H1 (cell line): ENCODE measurements around the gene PURA. TPM values are rescaled to one million over a fixed set of nuclear protein-coding genes. Genes with fewer than 3 reads are reported as not detected.

Source experiments
- FOSL1 ChIP-seq: IDR thresholded peaks from 2 replicates; pipeline ENCODE4 v1.6.1; 2011; ENCODE audit warnings: mild to moderate bottlenecking, low read depth, low read length, moderate library complexity; ENCODE audit not compliant: insufficient read depth
- RFX5 ChIP-seq: IDR thresholded peaks from 2 replicates; pipeline ENCODE4 v1.6.1; 2011; ENCODE audit warnings: low read depth, low read length, improper control_type of control experiment, borderline replicate concordance
- polyA plus RNA-seq, 7 experiments: library from polyadenylated mRNA; depleted of rRNA in 3 of 7; stranded (reverse) in 5 of 7; unstranded in 2 of 7; fragments of >200 nt in 5 of 7; fragments of 200-250 nt in 2 of 7; gene quantifications; 1 replicate in 5 of 7; 2 replicates in 1 of 7; 4 replicates in 1 of 7; pipeline versions ENCODE4 v1.2.1 to v1.2.3, GENCODE V29; 2011 to 2013; ENCODE audit warnings: missing spikeins in 2 of 7, mixed read lengths in 2 of 7
- total RNA-seq: library from RNA; stranded (reverse); fragmentation: NEBNext Ultra II Directional; extraction: Animal tissue kit (Norgen Biotek cat#: 25700); gene quantifications from 2 replicates; pipeline ENCODE4 v1.2.1, GENCODE V29; 2021
- TF ChIP-seq, protein P1 (sequence below): IDR thresholded peaks from 2 replicates; pipeline ENCODE4 v1.6.1; 2012; ENCODE audit warnings: inconsistent platforms

Gene PURA
- total and polyA plus RNA-seq, 2 of the 8 experiments (the other 6 are each of a cell fraction or from before 2014, with no cell fraction given) = 0.98 to 2.1 TPM

DNA sequence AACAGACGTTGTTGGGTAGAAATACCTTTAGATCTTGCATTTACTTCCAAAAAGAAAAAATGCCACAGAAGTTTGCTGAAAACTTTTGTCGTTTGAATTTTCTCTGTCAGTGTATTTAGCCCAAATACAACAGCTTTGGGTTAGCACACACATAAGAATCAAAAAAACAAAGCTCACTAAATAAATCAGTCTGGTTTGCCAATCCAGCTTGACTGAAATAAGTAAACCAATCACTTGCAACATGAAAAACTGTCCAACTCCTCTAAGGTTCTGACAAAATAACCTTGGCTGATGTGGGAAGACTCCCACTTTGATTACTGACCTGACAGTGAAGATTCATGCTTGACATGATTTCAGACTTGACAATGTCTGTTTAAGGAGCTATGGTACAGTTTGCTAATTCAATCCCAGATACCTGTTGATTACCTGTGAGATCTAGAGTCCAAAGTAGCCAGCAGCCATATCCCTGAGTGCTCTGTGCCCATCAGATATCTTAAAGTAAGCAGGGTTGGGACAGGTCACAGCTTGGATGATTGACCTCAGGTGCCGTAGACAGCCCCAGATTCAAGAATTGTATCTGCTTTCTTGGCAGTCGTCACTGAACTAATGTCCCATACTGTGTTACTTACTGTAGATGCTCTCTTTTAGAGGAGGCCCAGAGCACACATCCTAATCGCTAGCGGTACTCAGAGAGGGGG lies 12.6 kb downstream of the PURA start (continued):
- no peak for TF ChIP-seq FOSL1
- TF ChIP-seq RFX5 = no peak
- TF ChIP-seq, protein P1, sequence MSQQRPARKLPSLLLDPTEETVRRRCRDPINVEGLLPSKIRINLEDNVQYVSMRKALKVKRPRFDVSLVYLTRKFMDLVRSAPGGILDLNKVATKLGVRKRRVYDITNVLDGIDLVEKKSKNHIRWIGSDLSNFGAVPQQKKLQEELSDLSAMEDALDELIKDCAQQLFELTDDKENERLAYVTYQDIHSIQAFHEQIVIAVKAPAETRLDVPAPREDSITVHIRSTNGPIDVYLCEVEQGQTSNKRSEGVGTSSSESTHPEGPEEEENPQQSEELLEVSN = no peak
